T47D (cell line): ENCODE data around the gene LRP1-AS.

Experiments
- DNase-seq, 2 experiments: peaks; one replicate each; pipeline versions ENCODE4 v3.0.0 to v3.0.0-alpha.2; 2011 to 2012; ENCODE audit warnings: low read depth in 1 of 2, low spot score in 1 of 2
- JUND ChIP-seq: IDR thresholded peaks from 2 replicates; pipeline ENCODE4 v1.6.1; 2012; ENCODE audit warnings: low read depth
- in situ Hi-C: cut with HindIII; loops from 2 replicates; pipeline ENCODE4 v1.10.0; 2016; ENCODE audit warnings: low sequenced_read_pairs, low pct_unique_long_range_greater_than_20kb

Gene LRP1-AS

GRCh38 chr12:57111031-57111734 lies 36.2 kb downstream of the LRP1-AS start, which contains the start of gene STAT6:
STAT6 (minus strand) TSS chr12:57111362; CDS start chr12:57108278, 3,084 bp downstream.
- in situ Hi-C loops, result no loop called here
- peak; percentile 67 to 90 for DNase-seq
- TF ChIP-seq JUND, result no peak

GRCh38 chr12:57110104-57111030 lies 37.1 kb downstream of the LRP1-AS start:
- in situ Hi-C loops, result no loop called here
- no peak for TF ChIP-seq JUND
- peak in 1 of 2 experiments; percentile 49 for DNase-seq

GRCh38 chr12:57109207-57110103 lies 38.0 kb downstream of the LRP1-AS start:
- in situ Hi-C loops, result no loop called here
- DNase-seq, result no peak
- TF ChIP-seq JUND, result no peak

- in situ Hi-C loops, result no loop called here
- TF ChIP-seq JUND, result no peak
Observed at GRCh38 chr12:57107456-57108155, 39.8 kb downstream of the LRP1-AS start.

GRCh38 chr12:57106021-57106708 lies 41.3 kb downstream of the LRP1-AS start:
- in situ Hi-C loops, result no loop called here
- DNase-seq, result no peak
- no peak for TF ChIP-seq JUND

More at GRCh38 chr12:57107456-57108155, 39.8 kb downstream of the LRP1-AS start:
- DNase-seq, result no peak

DNA sequence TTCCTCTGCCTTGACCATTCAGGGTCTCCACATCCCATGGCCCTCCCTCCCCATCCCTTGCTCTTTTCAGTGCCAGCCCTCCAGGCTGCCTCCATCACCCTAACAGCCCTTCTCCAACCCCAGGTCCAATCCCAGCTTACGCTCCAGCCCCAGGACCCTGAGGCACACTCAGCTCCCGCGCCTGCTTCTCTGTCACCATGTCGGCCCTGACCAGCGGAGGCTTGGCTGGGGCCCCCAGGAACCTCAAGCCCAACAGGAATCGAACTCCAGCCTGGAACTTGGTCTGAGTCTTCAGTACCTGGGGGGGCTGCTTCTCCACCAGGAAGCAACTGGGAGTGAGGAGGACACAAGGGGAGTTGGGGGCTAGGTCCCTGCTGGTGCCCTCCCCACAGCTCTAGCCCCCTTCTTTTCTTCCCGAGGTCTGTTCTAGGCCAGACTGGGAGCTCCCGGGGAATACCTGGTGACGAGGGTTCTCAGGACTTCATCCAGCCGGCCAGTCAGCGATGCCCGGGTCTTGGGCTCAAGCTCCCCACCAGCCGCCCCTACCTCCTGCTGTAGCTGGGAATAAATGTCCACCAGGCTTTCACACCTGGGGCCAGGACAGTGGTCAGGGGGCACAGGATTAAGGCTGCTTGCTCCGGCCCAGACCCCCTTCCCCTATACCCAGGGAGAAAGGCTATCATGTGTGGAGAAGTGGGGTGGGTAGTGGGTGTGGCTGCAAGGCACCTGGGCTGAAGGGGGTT lies 42.2 kb downstream of the LRP1-AS start:
- in situ Hi-C loops, result no loop called here
- no peak for TF ChIP-seq JUND
- DNase-seq, result no peak

- no peak for TF ChIP-seq JUND
- in situ Hi-C loops, result no loop called here
- no peak for DNase-seq
Observed at GRCh38 chr12:57104292-57104910, 43.0 kb downstream of the LRP1-AS start.

DNA sequence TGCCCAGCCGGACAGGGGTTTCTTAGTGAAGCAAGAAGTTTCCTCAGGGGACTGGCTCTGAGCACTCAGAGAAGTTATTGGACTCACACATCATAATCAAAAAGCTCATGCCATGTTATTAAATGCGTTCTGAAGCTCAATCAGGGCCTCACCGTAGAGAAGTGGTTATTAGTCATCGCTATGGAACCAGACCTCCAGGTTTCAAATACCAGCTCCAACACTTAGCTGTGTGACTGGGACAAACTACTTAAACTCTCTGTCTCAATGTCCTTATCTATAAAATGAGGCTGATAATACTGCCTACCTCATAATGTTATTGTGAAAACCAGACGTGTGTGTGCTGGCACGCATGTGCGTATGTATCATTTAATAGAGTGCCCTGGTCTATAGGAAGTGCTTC lies 43.6 kb downstream of the LRP1-AS start:
- no peak for DNase-seq
- in situ Hi-C loops, result no loop called here
- TF ChIP-seq JUND, result no peak

DNA sequence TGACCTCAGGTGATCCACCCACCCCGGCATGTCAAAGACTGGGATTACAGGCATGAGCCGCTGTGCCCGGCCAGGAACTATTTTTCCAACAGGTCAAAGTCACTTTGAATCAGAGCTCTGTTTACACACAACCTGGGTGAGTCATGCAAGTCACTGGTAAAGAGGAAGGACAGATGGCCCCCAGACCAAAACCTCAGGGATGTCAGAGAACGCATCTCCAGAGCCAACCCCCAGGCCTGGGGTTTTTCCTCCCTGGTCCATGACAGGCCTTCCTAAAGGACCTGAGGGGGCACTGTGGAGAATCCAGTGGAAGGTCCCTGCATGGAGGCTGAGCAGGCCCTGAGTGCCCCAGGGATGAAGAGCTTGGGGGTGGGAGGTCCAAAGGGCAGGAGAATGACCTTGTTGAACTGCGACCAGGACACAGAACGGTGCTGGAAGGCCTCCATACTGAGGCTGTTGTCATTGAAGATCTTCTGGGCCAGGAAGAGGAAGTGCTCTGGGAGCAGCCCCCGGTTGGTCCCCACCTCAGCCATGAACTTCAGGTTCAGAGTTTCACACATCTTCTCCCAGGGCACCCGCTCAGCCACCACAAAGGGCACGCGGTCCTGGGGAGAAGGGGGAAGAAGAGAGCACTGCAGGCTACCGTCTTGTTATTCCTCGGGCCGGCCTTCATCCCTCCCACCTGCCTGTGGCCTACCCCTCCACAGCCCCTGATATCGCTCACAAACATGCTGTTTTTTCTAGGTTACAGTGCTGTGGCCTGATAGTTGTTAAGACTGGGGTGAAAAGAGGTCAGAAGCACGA lies 45.3 kb downstream of the LRP1-AS start:
- no peak for TF ChIP-seq JUND
- in situ Hi-C loops, result no loop called here
- no peak for DNase-seq

DNA sequence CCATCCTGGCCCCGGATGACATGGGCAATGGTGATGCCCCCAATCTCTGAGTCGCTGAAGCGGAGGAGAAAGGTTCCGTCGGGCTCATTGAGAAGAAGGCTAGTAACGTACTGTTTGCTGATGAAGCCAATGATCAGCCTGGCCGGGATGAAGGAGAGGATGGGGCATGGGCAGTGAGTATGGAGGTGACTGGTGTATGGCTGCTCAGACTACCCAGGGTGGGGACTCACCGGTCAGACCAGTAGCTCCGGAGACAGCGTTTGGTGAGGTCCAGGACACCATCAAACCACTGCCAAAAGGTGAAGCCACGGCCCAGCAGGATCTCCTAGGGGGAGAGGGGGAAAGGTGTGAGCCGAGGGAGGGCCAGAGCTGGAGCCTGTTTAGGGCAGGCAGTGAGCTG lies 47.7 kb downstream of the LRP1-AS start:
- TF ChIP-seq JUND, result no peak
- no peak for DNase-seq
- in situ Hi-C loops, result no loop called here
